ENCODE data around the gene DSP. TPM values are rescaled to one million over a fixed set of nuclear protein-coding genes. Genes with fewer than 3 reads are reported as not detected.

DSP gene
- total RNA-seq (2021) (109 and 117 TPM in 2 replicates), Bru-seq, nascent RNA (percentile 87 among the genes with signal in this experiment), BruChase-seq, experiment 1, labeled RNA remaining after a 2-hour chase (percentile 95 among the genes with signal in this experiment), BruChase-seq, experiment 2, labeled RNA remaining after a 6-hour chase (percentile 98 among the genes with signal in this experiment)
- long read RNA-seq, full-length matches to known transcripts = 11 of 39 reads
- long read RNA-seq, partial matches to known transcripts = 26 of 39 reads
- long read RNA-seq, other reads (novel, unspliced or antisense) = 2 of 39 reads

GRCh38 chr6:7541175-7542064 lies at the start of gene DSP:
TSS of gene DSP (plus strand) at chr6:7541671. CDS start at chr6:7541916, 245 bp downstream.
- H3K27ac ChIP-seq = peak within 1 kb of the TSS; percentile 79
- no peaks in the 10 kb centered on the region for H3K9me3 ChIP-seq (ENCODE audit: insufficient read depth, low read depth)
- H3K79me2 ChIP-seq (ENCODE audit: low read depth) = peaks cover 33% of the 10 kb centered on the region
- peak; percentile 65 to 96 for DNase-seq
- H3F3A ChIP-seq (ENCODE audit: insufficient read depth, low read depth) = peaks cover 15% of the 10 kb centered on the region; the same call in 1 of the 2 replicates
- H3K36me3 ChIP-seq (ENCODE audit: low read depth) = no peaks in the 10 kb centered on the region
- H3K4me1 ChIP-seq (replicated peaks; ENCODE audit: insufficient read depth) = peaks cover 28% of the 10 kb centered on the region
- BruUV-seq (replicated peaks) = TSS peak; percentile 72
- no peaks in the 10 kb centered on the region for H3K9me2 ChIP-seq (ENCODE audit: insufficient read depth)
- peak within 1 kb of the TSS; percentile 81 for H3K4me3 ChIP-seq
- H3K27me3 ChIP-seq (ENCODE audit: insufficient read depth, low read depth) = no peaks in the 10 kb centered on the region
- H2AFZ ChIP-seq = peak within 1 kb of the TSS; percentile 81
- ChIA-PET POLR2A (ENCODE audit: unreplicated experiment) (interaction anchor here (0.5 to 1.1 kb wide), 7 partner anchors 36 to 855 kb away, joined by 3 to 18 read pairs (median 5); no protein-coding TSS in a partner anchor), CTCF (interaction anchor here (0.5 to 1.1 kb wide), 2 partner anchors 22 to 116 kb away, joined by 6 to 10 read pairs; no protein-coding TSS in a partner anchor)
- TF ChIP-seq EZH2 (IDR thresholded peaks at IDR 0.05; ENCODE audit: low read depth) = no peak
- no peak for TF ChIP-seq CTCF (conservative IDR thresholded peaks at IDR 0.05)
- intact Hi-C loops (cut with micrococcal nuclease; ENCODE audit: unreplicated experiment) = loop anchor here (1.0 to 5.0 kb wide), 7 partner anchors 36 to 229 kb away; partner anchors contain the start of genes SNRNP48 and SSR1
- H3K4me2 ChIP-seq = peak within 1 kb of the TSS; percentile 91
- H4K20me1 ChIP-seq (ENCODE audit: insufficient read depth) = no peaks in the 10 kb centered on the region; the same call in 1 of the 2 replicates

DNA sequence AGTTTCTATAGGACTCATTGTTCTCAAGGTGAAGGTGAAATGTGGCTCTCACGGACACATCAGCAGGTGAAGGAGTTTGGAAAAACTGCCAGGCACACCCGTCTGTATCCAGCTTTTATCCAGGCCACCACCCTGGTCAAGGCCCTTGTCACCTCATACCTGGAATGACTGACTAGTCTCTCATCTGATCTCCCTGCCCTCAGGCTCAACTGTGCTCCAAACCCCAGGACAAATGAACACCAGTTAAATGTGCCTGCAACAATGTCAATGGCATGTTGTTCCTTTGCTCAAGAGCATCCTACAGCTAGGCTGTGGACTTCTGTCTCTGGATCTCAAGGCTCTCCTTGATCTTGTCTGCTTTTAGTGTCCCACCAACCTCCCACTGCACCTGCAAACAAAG lies 47.6 kb upstream of the DSP start:
- H3K4me3 ChIP-seq = no peak overlapping the region
- CTCF ChIA-PET = no interaction called here

More for the DNA sequence above, 47.6 kb upstream of the DSP start:
- no peaks in the 10 kb centered on the region for H3K9me3 ChIP-seq (ENCODE audit: insufficient read depth, low read depth)
- POLR2A ChIA-PET (ENCODE audit: unreplicated experiment) = no interaction called here
- no peak overlapping the region for H3K4me2 ChIP-seq
- no peak overlapping the region for H3K27ac ChIP-seq
- TF ChIP-seq CTCF (conservative IDR thresholded peaks at IDR 0.05) (no peak), EZH2 (IDR thresholded peaks at IDR 0.05; ENCODE audit: low read depth) (no peak)
- no peaks in the 10 kb centered on the region for H3K4me1 ChIP-seq (replicated peaks; ENCODE audit: insufficient read depth)
- no peak overlapping the region for H2AFZ ChIP-seq
- BruUV-seq (replicated peaks) = no TSS peak
- H3K36me3 ChIP-seq (ENCODE audit: low read depth) = no peaks in the 10 kb centered on the region
- no peaks in the 10 kb centered on the region for H3K9me2 ChIP-seq (ENCODE audit: insufficient read depth)
- H3F3A ChIP-seq (ENCODE audit: insufficient read depth, low read depth) = no peaks in the 10 kb centered on the region
- H3K79me2 ChIP-seq (ENCODE audit: low read depth) = no peaks in the 10 kb centered on the region
- intact Hi-C loops (cut with micrococcal nuclease; ENCODE audit: unreplicated experiment) = no loop called here
- no peaks in the 10 kb centered on the region for H3K27me3 ChIP-seq (ENCODE audit: insufficient read depth, low read depth)
- H4K20me1 ChIP-seq (ENCODE audit: insufficient read depth) = no peaks in the 10 kb centered on the region
- peak in 1 of 2 experiments; percentile 19 for DNase-seq
